GM12878 (cell line): Measurements from ENCODE around the gene CTRB1. TPM values are rescaled to one million over a fixed set of nuclear protein-coding genes. Genes with fewer than 3 reads are reported as not detected.

Experiments
- ATAC-seq: fragments of 200-7000 bp; cut with Tn5 transposase; 3 replicates; pipeline ENCODE4 v1.9.1; 2020; ENCODE audit warnings: mild to moderate bottlenecking, moderate library complexity
- BruUV-seq: library from RNA; stranded (reverse); fragments of 400-500 nt; replicated peaks from 2 replicates; lab custom pipeline; 2021; lab: Mats Ljungman, UMichigan
- CTCF ChIA-PET: fragments of 300-600 bp; sonication (Branson Sonifier 250); formaldehyde crosslinking; extraction: SDS; loops from one replicate; lab custom pipeline; 2021; ENCODE audit warnings: inconsistent platforms; lab: Yijun Ruan, JAX
- POLR2A ChIA-PET: fragments of 350-600 bp; formaldehyde crosslinking; extraction: SDS; loops from one replicate; lab custom pipeline; 2021; ENCODE audit warnings: inconsistent platforms; lab: Charles Lee
- RAD21 ChIA-PET: fragments of 300-600 bp; sonication (Branson Sonifier 250); formaldehyde crosslinking; loops from one replicate; lab custom pipeline; 2023; ENCODE audit warnings: antibody characterized with exemption; ENCODE audit not compliant: unreplicated experiment; lab: Charles Lee
- SMC1A ChIA-PET: fragments of 300-600 bp; sonication (Branson Sonifier 250); formaldehyde crosslinking; loops from one replicate; lab custom pipeline; 2023; ENCODE audit not compliant: unreplicated experiment, uncharacterized antibody; lab: Charles Lee
- DNase-seq: peaks from one replicate; pipeline ENCODE4 v3.0.0-alpha.2; 2011; ENCODE audit warnings: low read depth, low spot score
- FAIRE-seq: peaks from 3 replicates; lab custom pipeline; 2011; peaks lifted over from hg19 to GRCh38; lab: Jason Lieb, UNC
- H2AFZ ChIP-seq: 2 replicates; pipeline ENCODE4 v1.6.0; 2011; ENCODE audit warnings: low read depth, low read length, control low read depth; ENCODE audit not compliant: control insufficient read depth
- H3K27ac ChIP-seq: 2 replicates; pipeline ENCODE4 v1.5.1; 2011; ENCODE audit warnings: control low read depth; ENCODE audit not compliant: control insufficient read depth, insufficient read depth
- H3K27me3 ChIP-seq, 2 experiments: replicated peaks in 1 of 2; 2 replicates each; pipeline versions ENCODE4 v1.6.0 to v1.6.1; 2011; ENCODE audit warnings: low read length in 1 of 2; ENCODE audit not compliant: control insufficient read depth in 2 of 2, insufficient read depth in 2 of 2
- H3K36me3 ChIP-seq, 2 experiments: 2 replicates each; pipeline ENCODE4 v1.5.1; 2011; ENCODE audit warnings: low read length in 1 of 2; ENCODE audit not compliant: control insufficient read depth in 2 of 2, insufficient read depth in 2 of 2
- H3K4me1 ChIP-seq: 2 replicates; pipeline ENCODE4 v1.6.1; 2011; ENCODE audit warnings: mild to moderate bottlenecking, low read length, moderate library complexity, mixed read lengths; ENCODE audit not compliant: control insufficient read depth, insufficient read depth
- H3K4me2 ChIP-seq: 2 replicates; pipeline ENCODE4 v1.6.0; 2011; ENCODE audit warnings: control low read depth; ENCODE audit not compliant: control insufficient read depth, insufficient read depth
- H3K4me3 ChIP-seq: fragments of 200-600 bp; sonication (generic); 2 replicates; pipeline ENCODE4 v1.5.1; 2016
- H3K79me2 ChIP-seq: 2 replicates; pipeline ENCODE4 v1.6.0; 2011; ENCODE audit warnings: low read length; ENCODE audit not compliant: control insufficient read depth, insufficient read depth
- H3K9ac ChIP-seq: 2 replicates; pipeline ENCODE4 v1.8.0; 2011; ENCODE audit warnings: low read length, control low read depth, mixed read lengths; ENCODE audit not compliant: control insufficient read depth, insufficient read depth
- H3K9me3 ChIP-seq: replicated peaks from 3 replicates; pipeline ENCODE4 v1.5.1; 2011; ENCODE audit warnings: mild to moderate bottlenecking, low read length; ENCODE audit not compliant: control insufficient read depth, insufficient read depth
- H4K20me1 ChIP-seq: 2 replicates; pipeline ENCODE4 v1.6.0; 2011; ENCODE audit not compliant: control insufficient read depth, insufficient read depth
- BHLHE40 ChIP-seq, 2 experiments: fragments of 450-650 bp in 1 of 2; IDR thresholded peaks; 2 replicates each; pipeline ENCODE4 v1.6.1; 2011 to 2017; ENCODE audit warnings: low read depth in 2 of 2, borderline replicate concordance in 1 of 2, improper control_type of control experiment in 1 of 2, low read length in 1 of 2, mild to moderate bottlenecking in 1 of 2
- DPF2 ChIP-seq: fragments of 450-650 bp; IDR thresholded peaks from 2 replicates; pipeline ENCODE4 v1.6.1; 2017; ENCODE audit warnings: mild to moderate bottlenecking
- EGR1 ChIP-seq, 2 experiments: IDR thresholded peaks; 1 replicate in 1 of 2; 2 replicates in 1 of 2; pipeline ENCODE4 v1.6.1; 2011 to 2012; ENCODE audit warnings: low read depth in 2 of 2, low read length in 2 of 2, borderline replicate concordance in 1 of 2, mild to moderate bottlenecking in 1 of 2, moderate library complexity in 1 of 2
- MTA2 ChIP-seq: fragments of 450-650 bp; IDR thresholded peaks from 2 replicates; pipeline ENCODE4 v1.6.1; 2016; ENCODE audit warnings: low read depth, mild to moderate bottlenecking, moderate library complexity
- MTA3 ChIP-seq: IDR thresholded peaks from 2 replicates; pipeline ENCODE4 v1.6.1; 2012; ENCODE audit warnings: low read length, inconsistent platforms, borderline replicate concordance
- POLR2A ChIP-seq: IDR thresholded peaks from 2 replicates; pipeline ENCODE4 v1.6.1; 2011; ENCODE audit warnings: low read depth, mild to moderate bottlenecking, low read length
- SMC3 ChIP-seq: IDR thresholded peaks from 2 replicates; pipeline ENCODE4 v1.6.1; 2011; ENCODE audit warnings: low read length, improper control_type of control experiment, borderline replicate concordance
- SUZ12 ChIP-seq: fragments of 200-600 bp; sonication (generic); IDR thresholded peaks from one replicate; pipeline ENCODE4 v1.6.1; 2018; ENCODE audit warnings: antibody characterized with exemption, mild to moderate bottlenecking; ENCODE audit not compliant: unreplicated experiment
- TCF7 ChIP-seq: IDR thresholded peaks from 2 replicates; pipeline ENCODE4 v1.6.1; 2014; ENCODE audit warnings: antibody characterized with exemption, borderline replicate concordance
- ZNF207 ChIP-seq: fragments of 450-650 bp; IDR thresholded peaks from 2 replicates; pipeline ENCODE4 v1.6.1; 2014; ENCODE audit warnings: antibody characterized with exemption, mild to moderate bottlenecking, borderline replicate concordance
- ZNF622 ChIP-seq: fragments of 450-650 bp; IDR thresholded peaks from 2 replicates; pipeline ENCODE4 v1.6.1; 2017; ENCODE audit warnings: mild to moderate bottlenecking, inconsistent platforms
- WGBS: methylation state at CpG from one replicate; pipeline ENCODE4 v1.1.6; 2016; ENCODE audit warnings: low lambda C conversion rate; ENCODE audit not compliant: insufficient replicate concordance, insufficient coverage; ENCODE audit errors: missing lambda C conversion rate; 5-methylcytosine and 5-hydroxymethylcytosine counted together
- in situ Hi-C: fragments of 300-500 bp; cut with MboI; formaldehyde crosslinking; loops from 9 replicates; pipeline ENCODE4 v1.14.3; 2018; ENCODE audit warnings: mixed read lengths
- intact Hi-C: fragments of 100-400 bp; cut with micrococcal nuclease; formaldehyde crosslinking; loops from one replicate; pipeline ENCODE4 v1.14.2; 2022; ENCODE audit not compliant: unreplicated experiment
- polyA plus RNA-seq, 11 experiments: library from polyadenylated mRNA; depleted of rRNA in 4 of 11; unstranded in 6 of 11; stranded (reverse) in 5 of 11; fragments of >200 nt; fragmentation: Nextera tagmentation in 4 of 11; fragmentation: Illumina TruSeq in 1 of 11; extraction: Ambion mirVana in 4 of 11; extraction: Trizol in 1 of 11; gene quantifications; 1 replicate in 1 of 11; 2 replicates in 10 of 11; pipeline versions ENCODE4 v1.2.1 to v1.2.3, GENCODE V29; 2011 to 2016; ENCODE audit warnings: inconsistent platforms in 2 of 11, missing spikeins in 2 of 11, low read depth in 1 of 11
- total RNA-seq, 4 experiments: library from RNA; depleted of rRNA in 3 of 4; stranded (reverse); fragments of >200 nt in 3 of 4; fragmentation: Illumina TruSeq in 1 of 4; extraction: Trizol in 1 of 4; gene quantifications; 2 replicates each; pipeline versions ENCODE4 v1.2.1 to v1.2.3, GENCODE V29; 2013 to 2021
- TF ChIP-seq, protein P1 (sequence below): fragments of 150-350 bp; IDR thresholded peaks from 2 replicates; pipeline ENCODE4 v1.6.1; 2016; ENCODE audit warnings: low read depth, low read length

Gene CTRB1
- total and polyA plus RNA-seq, 10 of the 15 experiments (the other 5 are each of a cell fraction or from before 2014, with no cell fraction given) = 0.28 to 4.4 TPM; not detected in 8

DNA sequence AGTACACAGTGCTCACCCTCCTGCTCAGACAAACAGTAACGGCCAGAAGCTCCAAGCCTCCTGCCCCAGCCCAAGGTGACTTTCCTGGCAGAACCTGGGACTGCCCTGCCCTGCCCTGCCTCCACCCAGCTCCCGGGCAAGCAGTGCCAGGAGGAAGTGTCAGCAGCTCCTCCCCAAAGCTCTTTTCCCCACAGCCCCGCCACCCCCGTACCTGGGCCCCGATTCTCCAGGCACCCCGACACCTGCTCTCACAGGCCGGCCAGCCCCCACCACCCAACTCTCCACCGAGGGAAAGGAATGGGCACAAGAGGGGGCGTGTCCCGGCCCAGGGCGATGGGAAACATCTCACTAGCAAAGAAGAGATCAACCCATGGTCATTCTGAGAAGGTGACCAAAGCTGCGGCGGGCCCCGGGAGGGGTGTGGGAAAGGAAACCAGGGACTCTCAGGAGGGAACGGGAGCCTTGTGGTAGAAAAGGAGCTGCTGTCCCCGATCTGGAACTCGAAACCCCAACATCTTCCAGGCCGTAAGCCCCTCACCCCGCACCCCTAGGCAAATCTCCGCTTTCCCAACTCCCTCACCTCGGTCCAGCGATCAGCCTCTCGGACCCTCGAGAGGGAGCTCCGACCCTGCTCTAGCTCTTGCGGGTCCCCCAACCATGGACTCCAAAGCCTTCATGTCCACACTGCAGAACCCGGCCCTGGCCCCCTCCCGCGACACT lies 31.5 kb downstream of the CTRB1 start:
- Histone ChIP-seq H3K9me3 (no peaks in the 10 kb centered on the region), H3K36me3 (no peaks in the 10 kb centered on the region), H3K4me1 (peaks cover 9% of the 10 kb centered on the region), H2AFZ (no peak overlapping the region), H3K27me3 (peaks cover 0 to 4% of the 10 kb centered on the region in 2 experiments; a peak in 1 of 4 replicates), H3K27ac (no peak overlapping the region), H3K4me2 (peak overlapping the region; percentile 86), H3K9ac (peak overlapping the region; percentile 47), H4K20me1 (peaks cover 16% of the 10 kb centered on the region), H3K4me3 (peak overlapping the region; percentile 61), H3K79me2 (no peaks in the 10 kb centered on the region; the same call in 1 of the 2 replicates)
- ChIA-PET CTCF (interaction anchor here (0.7 to 1.9 kb wide), 6 partner anchors 16 to 152 kb away, joined by 3 to 11 read pairs (median 4); no protein-coding TSS in a partner anchor), SMC1A (interaction anchor here (1.1 to 1.9 kb wide), 3 partner anchors 67 to 135 kb away, joined by 3 to 8 read pairs (median 5); no protein-coding TSS in a partner anchor), RAD21 (interaction anchor here (0.6 to 1.8 kb wide), 6 partner anchors 9 to 141 kb away, joined by 3 to 9 read pairs (median 4); no protein-coding TSS in a partner anchor), POLR2A (interaction anchor here (0.6 to 1.6 kb wide), 3 partner anchors 55 to 388 kb away, joined by 3 to 6 read pairs (median 5); no protein-coding TSS in a partner anchor)
- no TSS peak for BruUV-seq
- intact Hi-C loops (no loop called here), in situ Hi-C loops (no loop called here)
- ATAC-seq = no peak
- no peak for DNase-seq
- WGBS = 6% methylated on average over 29 of the region's 29 CpGs
- TF ChIP-seq TCF7 (no peak), BHLHE40 (IDR thresholded peaks at IDR 0.05; ENCODE audit: borderline replicate concordance in 1 of 2, low read depth in 2 of 2, low read length in 1 of 2) (0 out of 4 replicates have a peak, but pooled peaks of 1 of the 2 experiments have one; percentile 29)
- FAIRE-seq = no peak

DNA sequence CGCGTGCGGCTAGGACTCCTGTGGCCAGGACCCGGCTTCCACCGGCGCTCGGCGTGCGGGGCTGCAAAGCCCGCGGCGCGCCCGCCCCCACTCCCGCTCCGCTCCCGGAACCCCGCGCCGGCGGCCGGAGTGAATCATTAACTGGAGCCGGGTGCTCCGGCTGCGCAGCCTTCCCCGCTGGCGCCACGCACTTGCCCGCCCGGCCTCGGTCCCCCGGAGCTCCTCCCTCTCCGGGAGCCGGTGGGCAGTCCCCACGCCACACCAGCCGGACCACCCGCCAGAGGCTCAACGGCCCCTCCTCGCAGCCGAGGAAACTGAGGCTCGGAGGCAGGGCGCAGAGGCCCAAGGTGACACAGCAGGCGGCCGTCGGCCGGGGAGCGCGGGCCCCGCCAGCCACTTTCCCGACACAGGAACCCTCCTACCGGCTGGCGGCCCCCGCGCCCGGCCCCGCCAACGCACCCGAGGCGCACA lies 32.1 kb downstream of the CTRB1 start:
- POLR2A ChIA-PET = no interaction called here
- WGBS = 2% methylated on average over 31 of the region's 59 CpGs
- DNase-seq (no peak), FAIRE-seq (no peak), ATAC-seq (peak; percentile 56)
- Histone ChIP-seq H3K79me2 (no peaks in the 10 kb centered on the region; the same call in 1 of the 2 replicates), H3K36me3 (no peaks in the 10 kb centered on the region), H3K27me3 (peaks cover 0 to 4% of the 10 kb centered on the region in 2 experiments; a peak in 1 of 4 replicates), H3K27ac (no peak overlapping the region), H4K20me1 (peaks cover 16% of the 10 kb centered on the region), H3K9me3 (no peaks in the 10 kb centered on the region), H3K4me2 (peak overlapping the region; percentile 86), H3K4me3 (peak overlapping the region; percentile 61), H3K4me1 (peaks cover 4% of the 10 kb centered on the region), H2AFZ (no peak overlapping the region), H3K9ac (peak overlapping the region; percentile 47)
- in situ Hi-C loops = no loop called here
- CTCF ChIA-PET = interaction anchor here (0.7 to 1.9 kb wide), 5 partner anchors 17 to 151 kb away, joined by 3 to 11 read pairs (median 4); no protein-coding TSS in a partner anchor
- RAD21 ChIA-PET = interaction anchor here (0.7 to 1.8 kb wide), 5 partner anchors 8 to 140 kb away, joined by 3 to 9 read pairs (median 6); no protein-coding TSS in a partner anchor
- no TSS peak for BruUV-seq
- intact Hi-C loops = no loop called here
- SMC1A ChIA-PET = interaction anchor here (1.1 to 1.9 kb wide), 2 partner anchors 67 to 134 kb away, joined by 3 to 8 read pairs; no protein-coding TSS in a partner anchor
- no peak; the same call in 1 of the 2 replicates for TF ChIP-seq DPF2
- TF ChIP-seq MTA3 = no peak
- TF ChIP-seq SUZ12 = peak; percentile 41
- no peak for TF ChIP-seq MTA2
- no peak; the same call in 1 of the 2 replicates for TF ChIP-seq POLR2A
- TF ChIP-seq, protein P1, sequence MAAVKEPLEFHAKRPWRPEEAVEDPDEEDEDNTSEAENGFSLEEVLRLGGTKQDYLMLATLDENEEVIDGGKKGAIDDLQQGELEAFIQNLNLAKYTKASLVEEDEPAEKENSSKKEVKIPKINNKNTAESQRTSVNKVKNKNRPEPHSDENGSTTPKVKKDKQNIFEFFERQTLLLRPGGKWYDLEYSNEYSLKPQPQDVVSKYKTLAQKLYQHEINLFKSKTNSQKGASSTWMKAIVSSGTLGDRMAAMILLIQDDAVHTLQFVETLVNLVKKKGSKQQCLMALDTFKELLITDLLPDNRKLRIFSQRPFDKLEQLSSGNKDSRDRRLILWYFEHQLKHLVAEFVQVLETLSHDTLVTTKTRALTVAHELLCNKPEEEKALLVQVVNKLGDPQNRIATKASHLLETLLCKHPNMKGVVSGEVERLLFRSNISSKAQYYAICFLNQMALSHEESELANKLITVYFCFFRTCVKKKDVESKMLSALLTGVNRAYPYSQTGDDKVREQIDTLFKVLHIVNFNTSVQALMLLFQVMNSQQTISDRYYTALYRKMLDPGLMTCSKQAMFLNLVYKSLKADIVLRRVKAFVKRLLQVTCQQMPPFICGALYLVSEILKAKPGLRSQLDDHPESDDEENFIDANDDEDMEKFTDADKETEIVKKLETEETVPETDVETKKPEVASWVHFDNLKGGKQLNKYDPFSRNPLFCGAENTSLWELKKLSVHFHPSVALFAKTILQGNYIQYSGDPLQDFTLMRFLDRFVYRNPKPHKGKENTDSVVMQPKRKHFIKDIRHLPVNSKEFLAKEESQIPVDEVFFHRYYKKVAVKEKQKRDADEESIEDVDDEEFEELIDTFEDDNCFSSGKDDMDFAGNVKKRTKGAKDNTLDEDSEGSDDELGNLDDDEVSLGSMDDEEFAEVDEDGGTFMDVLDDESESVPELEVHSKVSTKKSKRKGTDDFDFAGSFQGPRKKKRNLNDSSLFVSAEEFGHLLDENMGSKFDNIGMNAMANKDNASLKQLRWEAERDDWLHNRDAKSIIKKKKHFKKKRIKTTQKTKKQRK = no peak
- TF ChIP-seq SMC3 = no peak
- TF ChIP-seq ZNF207 = no peak
- TF ChIP-seq ZNF622 = no peak
- 0 out of 3 replicates have a peak, but pooled peaks of 1 of the 2 experiments have one; percentile 32 for TF ChIP-seq EGR1 (IDR thresholded peaks at IDR 0.05; ENCODE audit: borderline replicate concordance in 1 of 2, low read depth in 2 of 2, low read length in 2 of 2)
